HTERT RPE-1 (cell line): ENCODE measurements around the gene ECM1.

Source experiments
- in situ Hi-C: fragments of 300-500 bp; cut with MboI; formaldehyde crosslinking; loops from 4 replicates; pipeline ENCODE4 v1.14.3; 2020; ENCODE audit warnings: low sequenced_read_pairs

ECM1 gene

GRCh38 chr1:150557065-150557600 is 49.2 kb downstream of the ECM1 start:
- in situ Hi-C loops = no loop called here

- in situ Hi-C loops = no loop called here
Measured at GRCh38 chr1:150557813-150558212, 49.9 kb downstream of the ECM1 start.

GRCh38 chr1:150558303-150558704 is 50.4 kb downstream of the ECM1 start:
- in situ Hi-C loops = no loop called here

GRCh38 chr1:150558761-150559655 is 51.1 kb downstream of the ECM1 start:
- in situ Hi-C loops = no loop called here

GRCh38 chr1:150559656-150560010 is 51.7 kb downstream of the ECM1 start:
- in situ Hi-C loops = no loop called here

- in situ Hi-C loops = no loop called here
Measured at GRCh38 chr1:150560011-150560438, 52.1 kb downstream of the ECM1 start.

- in situ Hi-C loops = no loop called here
Measured at GRCh38 chr1:150560576-150561253, 52.8 kb downstream of the ECM1 start.

GRCh38 chr1:150561254-150561973 is 53.5 kb downstream of the ECM1 start:
- in situ Hi-C loops = no loop called here

GRCh38 chr1:150561974-150562445 is 54.1 kb downstream of the ECM1 start:
- in situ Hi-C loops = no loop called here

GRCh38 chr1:150562446-150563339 is 54.8 kb downstream of the ECM1 start:
- in situ Hi-C loops = no loop called here
